CD4-positive, CD25-positive, alpha-beta regulatory T cell (primary cell): ENCODE measurements around the gene CFAP157. TPM values are rescaled to one million over a fixed set of nuclear protein-coding genes. Genes with fewer than 3 reads are reported as not detected.

Source experiments
- ATAC-seq, 2 donors: fragments of 150-1000 bp; cut with Tn5 transposase; one replicate each; pipeline ENCODE4 v1.10.0; 2021; ENCODE audit warnings: low read depth in 2 of 2, moderate number of reproducible peaks in 2 of 2, moderate library complexity in 1 of 2
- DNase-seq, 3 donors: peaks; one replicate each; pipeline versions ENCODE4 v3.0.0 to v3.0.0-alpha.2; 2012 to 2022; ENCODE audit warnings: mixed read lengths in 1 of 3
- H3K27ac ChIP-seq: one replicate; pipeline ENCODE4 v1.7.0; 2013; ENCODE audit warnings: mild to moderate bottlenecking, low read length; ENCODE audit not compliant: insufficient read depth, poor library complexity, severe bottlenecking
- H3K27me3 ChIP-seq: one replicate; pipeline ENCODE4 v1.7.0; 2013; ENCODE audit warnings: low read length; ENCODE audit not compliant: control insufficient read depth, insufficient read depth
- H3K36me3 ChIP-seq: one replicate; pipeline ENCODE4 v1.7.0; 2013; ENCODE audit warnings: mild to moderate bottlenecking, low read length, moderate library complexity; ENCODE audit not compliant: control insufficient read depth, insufficient read depth
- H3K4me1 ChIP-seq: 2 replicates; pipeline ENCODE4 v1.7.0; 2013; ENCODE audit warnings: mild to moderate bottlenecking, low read length; ENCODE audit not compliant: insufficient read depth, control insufficient read depth, poor library complexity, severe bottlenecking
- H3K4me3 ChIP-seq: one replicate; pipeline ENCODE4 v1.7.0; 2013; ENCODE audit warnings: low read depth, mild to moderate bottlenecking, low read length, moderate library complexity
- H3K9me3 ChIP-seq, 2 experiments: 1 replicate in 1 of 2; 2 replicates in 1 of 2; pipeline ENCODE4 v1.7.0; 2013; ENCODE audit warnings: low read length in 2 of 2, mild to moderate bottlenecking in 1 of 2, moderate library complexity in 1 of 2; ENCODE audit not compliant: control insufficient read depth in 2 of 2
- H3K27ac Mint-ChIP-seq, 3 donors: one replicate each; pipeline ENCODE4 v1.8.0; 2020 to 2022; ENCODE audit warnings: mild to moderate bottlenecking in 3 of 3, mixed read lengths in 3 of 3, moderate library complexity in 2 of 3
- H3K27me3 Mint-ChIP-seq: one replicate; pipeline ENCODE4 v1.8.0; 2022; ENCODE audit warnings: mild to moderate bottlenecking, mixed read lengths
- H3K36me3 Mint-ChIP-seq: one replicate; pipeline ENCODE4 v1.8.0; 2020; ENCODE audit warnings: mixed read lengths
- H3K4me1 Mint-ChIP-seq, 4 donors: one replicate each; pipeline ENCODE4 v1.8.0; 2020 to 2022; ENCODE audit warnings: mixed read lengths in 4 of 4, mild to moderate bottlenecking in 1 of 4
- H3K4me3 Mint-ChIP-seq, 4 donors: one replicate each; pipeline ENCODE4 v1.8.0; 2020 to 2022; ENCODE audit warnings: mild to moderate bottlenecking in 4 of 4, mixed read lengths in 4 of 4, moderate library complexity in 3 of 4
- H3K9me3 Mint-ChIP-seq, 7 donors: one replicate each; pipeline ENCODE4 v1.8.0; 2020 to 2022; ENCODE audit warnings: mixed read lengths in 7 of 7, mild to moderate bottlenecking in 3 of 7, moderate library complexity in 2 of 7
- polyA plus RNA-seq, 4 donors: library from polyadenylated mRNA; unstranded; fragments of 300-500 nt; fragmentation: Illumina TruSeq; gene quantifications; one replicate each; pipeline ENCODE4 v1.2.3, GENCODE V29; 2021
- total RNA-seq: library from RNA; stranded (reverse); gene quantifications from one replicate; pipeline ENCODE4 v1.2.3, GENCODE V29; 2022

CFAP157 gene
- total and polyA plus RNA-seq, 5 donors from 2014 or later, result 0.20 to 0.57 (median 0.26) TPM; not detected in 1

GRCh38 chr9:127667906-127668305 is 38.9 kb upstream of the CFAP157 start:
- H3K27ac Mint-ChIP-seq, result no peak overlapping the region
- H3K4me1 ChIP-seq, result no peaks in the 10 kb centered on the region
- no peak overlapping the region for H3K4me3 Mint-ChIP-seq
- H3K9me3 ChIP-seq, result no peaks in the 10 kb centered on the region
- peaks cover 9% of the 10 kb centered on the region for H3K36me3 Mint-ChIP-seq
- ATAC-seq, result no peak
- no peaks in the 10 kb centered on the region for H3K4me1 Mint-ChIP-seq
- H3K27me3 Mint-ChIP-seq, result peaks cover 24% of the 10 kb centered on the region
- H3K9me3 Mint-ChIP-seq, result no peaks in the 10 kb centered on the region
- no peaks in the 10 kb centered on the region for H3K36me3 ChIP-seq
- DNase-seq, result no peak
- H3K27ac ChIP-seq, result no peak overlapping the region
- H3K4me3 ChIP-seq, result no peak overlapping the region
- no peaks in the 10 kb centered on the region for H3K27me3 ChIP-seq

DNA sequence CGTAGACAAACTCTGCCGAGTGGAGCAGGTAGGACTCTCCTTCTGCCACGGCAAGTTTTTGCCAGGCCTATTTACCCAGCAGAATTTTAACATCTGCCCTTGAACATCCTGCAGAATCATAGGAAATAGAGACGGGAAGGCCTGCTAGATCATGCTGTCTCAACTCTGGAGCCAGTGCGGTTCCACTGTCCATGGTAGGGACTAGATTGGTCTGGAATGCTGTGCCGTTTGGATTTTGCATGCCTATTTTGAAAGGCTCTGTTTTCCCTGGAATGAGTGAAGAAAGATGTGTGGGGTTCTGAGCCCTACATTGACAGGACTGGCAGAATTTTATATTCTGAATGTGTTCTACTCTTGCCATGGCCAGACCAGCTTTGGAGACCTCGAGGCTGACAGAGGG is 33.6 kb upstream of the CFAP157 start:
- Histone ChIP-seq H3K4me3 (no peak overlapping the region), H3K9me3 (no peaks in the 10 kb centered on the region), H3K27me3 (no peaks in the 10 kb centered on the region), H3K36me3 (no peaks in the 10 kb centered on the region), H3K27ac (no peak overlapping the region), H3K4me1 (no peaks in the 10 kb centered on the region)
- Mint-ChIP-seq H3K9me3 (no peaks in the 10 kb centered on the region), H3K4me1 (no peaks in the 10 kb centered on the region), H3K4me3 (no peak overlapping the region), H3K36me3 (no peaks in the 10 kb centered on the region), H3K27me3 (peaks cover 15% of the 10 kb centered on the region), H3K27ac (no peak overlapping the region)
- no peak for ATAC-seq
- DNase-seq, result no peak

- H3K4me1 ChIP-seq, result no peaks in the 10 kb centered on the region
- DNase-seq (no peak), ATAC-seq (no peak)
- H3K36me3 ChIP-seq, result no peaks in the 10 kb centered on the region
- H3K4me1 Mint-ChIP-seq, result peaks cover 0 to 2% (median 0%) of the 10 kb centered on the region in 4 donors
- no peak overlapping the region for H3K27ac ChIP-seq
- peaks cover 4% of the 10 kb centered on the region for H3K36me3 Mint-ChIP-seq
- H3K4me3 ChIP-seq, result no peak overlapping the region
- peaks cover 0 to 2% (median 0%) of the 10 kb centered on the region in 7 donors for H3K9me3 Mint-ChIP-seq
- H3K27me3 ChIP-seq, result no peaks in the 10 kb centered on the region
- H3K4me3 Mint-ChIP-seq, result no peak overlapping the region
- no peaks in the 10 kb centered on the region for H3K9me3 ChIP-seq
- H3K27me3 Mint-ChIP-seq, result peaks cover 22% of the 10 kb centered on the region
- H3K27ac Mint-ChIP-seq, result no peak overlapping the region
Measured at GRCh38 chr9:127676638-127677037, 30.1 kb upstream of the CFAP157 start.

DNA sequence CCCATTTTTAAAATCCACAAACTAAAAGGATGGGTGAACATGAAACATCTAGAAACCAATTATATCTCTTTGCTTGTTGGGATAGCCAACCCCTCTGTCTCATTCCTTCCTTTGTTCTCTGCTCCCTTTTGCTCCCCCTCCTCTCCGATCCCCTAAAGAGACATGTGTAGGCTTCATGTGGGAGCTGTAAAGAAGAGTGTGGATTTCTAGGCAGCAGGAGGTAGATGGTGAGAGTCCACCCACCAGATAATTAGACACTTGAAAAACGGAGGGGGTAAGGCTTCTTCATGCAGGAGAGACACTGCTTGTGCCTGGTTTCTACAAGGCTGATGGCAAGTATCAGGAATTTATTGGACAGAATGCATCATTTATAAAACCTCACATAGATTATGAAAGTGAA is 27.3 kb upstream of the CFAP157 start:
- H3K27me3 Mint-ChIP-seq, result peaks cover 12% of the 10 kb centered on the region
- H3K27ac Mint-ChIP-seq, result no peak overlapping the region
- Histone ChIP-seq H3K9me3 (no peaks in the 10 kb centered on the region), H3K4me1 (no peaks in the 10 kb centered on the region), H3K4me3 (no peak overlapping the region), H3K36me3 (no peaks in the 10 kb centered on the region), H3K27ac (no peak overlapping the region), H3K27me3 (no peaks in the 10 kb centered on the region)
- peaks cover 0 to 2% (median 0%) of the 10 kb centered on the region in 7 donors for H3K9me3 Mint-ChIP-seq
- H3K4me3 Mint-ChIP-seq, result no peak overlapping the region
- H3K4me1 Mint-ChIP-seq, result peaks cover 0 to 2% (median 0%) of the 10 kb centered on the region in 4 donors
- DNase-seq (no peak), ATAC-seq (no peak)
- peaks cover 7% of the 10 kb centered on the region for H3K36me3 Mint-ChIP-seq

GRCh38 chr9:127680226-127680625 is 26.6 kb upstream of the CFAP157 start:
- no peak overlapping the region for H3K27ac Mint-ChIP-seq
- no peaks in the 10 kb centered on the region for H3K4me1 ChIP-seq
- DNase-seq (no peak), ATAC-seq (no peak)
- H3K4me3 Mint-ChIP-seq, result no peak overlapping the region
- H3K9me3 Mint-ChIP-seq, result peaks cover 0 to 2% (median 0%) of the 10 kb centered on the region in 7 donors
- H3K27ac ChIP-seq, result no peak overlapping the region
- no peaks in the 10 kb centered on the region for H3K9me3 ChIP-seq
- H3K4me3 ChIP-seq, result no peak overlapping the region
- H3K27me3 ChIP-seq, result no peaks in the 10 kb centered on the region
- no peaks in the 10 kb centered on the region for H3K36me3 ChIP-seq
- H3K27me3 Mint-ChIP-seq, result peaks cover 12% of the 10 kb centered on the region
- peaks cover 7% of the 10 kb centered on the region for H3K36me3 Mint-ChIP-seq
- H3K4me1 Mint-ChIP-seq, result peaks cover 0 to 2% (median 0%) of the 10 kb centered on the region in 4 donors

DNA sequence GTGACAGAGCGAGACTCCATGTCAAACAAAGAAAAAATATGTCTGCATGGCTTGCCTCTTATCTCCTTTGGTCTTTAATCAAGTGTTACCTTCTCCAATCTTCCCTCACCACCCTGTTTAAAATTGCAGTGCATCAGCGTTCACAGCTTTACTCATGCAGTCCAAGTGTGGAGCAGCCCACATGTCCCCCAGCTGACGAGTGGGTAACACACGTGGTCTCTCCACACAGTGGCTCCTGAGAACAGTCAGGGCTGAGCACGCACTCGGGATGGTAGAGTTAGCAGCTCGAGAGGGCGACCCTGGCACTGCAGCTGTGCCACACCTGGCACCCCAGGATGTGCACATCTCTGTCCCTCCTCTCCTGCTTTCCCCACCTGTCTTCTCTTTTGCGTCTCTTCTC is 25.9 kb upstream of the CFAP157 start:
- Mint-ChIP-seq H3K27me3 (peaks cover 12% of the 10 kb centered on the region), H3K36me3 (peaks cover 7% of the 10 kb centered on the region), H3K27ac (no peak overlapping the region), H3K4me1 (peaks cover 0 to 2% (median 0%) of the 10 kb centered on the region in 4 donors), H3K9me3 (peaks cover 0 to 2% (median 0%) of the 10 kb centered on the region in 7 donors), H3K4me3 (no peak overlapping the region)
- H3K4me3 ChIP-seq, result no peak overlapping the region
- no peaks in the 10 kb centered on the region for H3K27me3 ChIP-seq
- ATAC-seq, result no peak
- no peak overlapping the region for H3K27ac ChIP-seq
- no peaks in the 10 kb centered on the region for H3K4me1 ChIP-seq
- DNase-seq, result no peak
- no peaks in the 10 kb centered on the region for H3K36me3 ChIP-seq
- H3K9me3 ChIP-seq, result no peaks in the 10 kb centered on the region

- Mint-ChIP-seq H3K27ac (no peak overlapping the region), H3K27me3 (peaks cover 12% of the 10 kb centered on the region), H3K9me3 (peaks cover 0 to 2% (median 0%) of the 10 kb centered on the region in 7 donors), H3K4me3 (no peak overlapping the region), H3K36me3 (peaks cover 7% of the 10 kb centered on the region), H3K4me1 (peaks cover 0 to 2% (median 0%) of the 10 kb centered on the region in 4 donors)
- H3K27ac ChIP-seq, result no peak overlapping the region
- no peak overlapping the region for H3K4me3 ChIP-seq
- H3K4me1 ChIP-seq, result no peaks in the 10 kb centered on the region
- no peaks in the 10 kb centered on the region for H3K9me3 ChIP-seq
- ATAC-seq (no peak), DNase-seq (no peak)
- H3K27me3 ChIP-seq, result no peaks in the 10 kb centered on the region
- no peaks in the 10 kb centered on the region for H3K36me3 ChIP-seq
Measured at GRCh38 chr9:127682351-127683136, 24.2 kb upstream of the CFAP157 start.

GRCh38 chr9:127683723-127684122 is 23.1 kb upstream of the CFAP157 start:
- H3K27me3 ChIP-seq, result no peaks in the 10 kb centered on the region
- peaks cover 7% of the 10 kb centered on the region for H3K36me3 Mint-ChIP-seq
- peaks cover 10% of the 10 kb centered on the region for H3K27me3 Mint-ChIP-seq
- no peaks in the 10 kb centered on the region for H3K36me3 ChIP-seq
- H3K4me1 ChIP-seq, result no peaks in the 10 kb centered on the region
- peaks cover 0 to 2% (median 0%) of the 10 kb centered on the region in 4 donors for H3K4me1 Mint-ChIP-seq
- no peak overlapping the region for H3K4me3 Mint-ChIP-seq
- no peak overlapping the region for H3K4me3 ChIP-seq
- DNase-seq, result no peak
- no peak for ATAC-seq
- no peak overlapping the region for H3K27ac Mint-ChIP-seq
- H3K27ac ChIP-seq, result no peak overlapping the region
- H3K9me3 ChIP-seq, result no peaks in the 10 kb centered on the region
- peaks cover 0 to 2% (median 0%) of the 10 kb centered on the region in 7 donors for H3K9me3 Mint-ChIP-seq
